ENCODE data around the gene MEIS3.

GRCh38 chr19:47377801-47378200 lies 41.5 kb downstream of the MEIS3 start:
- no peak for TF ChIP-seq CTCF (conservative IDR thresholded peaks at IDR 0.05; ENCODE audit: low read depth, low read length)
- no peak for TF ChIP-seq EZH2 (IDR thresholded peaks at IDR 0.05; ENCODE audit: borderline replicate concordance, low read depth, low read length, poor library complexity, severe bottlenecking)

All from A673 (cell line).